SIG-M5 treated with dmso at 0.1 percent for 504 hours (cell line): ENCODE measurements around the gene RS1.
A peak's percentile ranks its signal among the peaks of the same experiment; 100 is the strongest.

ENCODE experiments used
- DNase-seq: peaks from one replicate; lab custom pipeline; 2025; ENCODE audit not compliant: unreplicated experiment; lab: John Stamatoyannopoulos, UW

The RS1 gene

GRCh38 chrX:18668071-18668835 lies 3.7 kb downstream of the RS1 start:
- DNase-seq, result peak; percentile 70

- no peak for DNase-seq
Measured at GRCh38 chrX:18666614-18667013, 5.3 kb downstream of the RS1 start.

GRCh38 chrX:18664947-18665346 lies 7.0 kb downstream of the RS1 start:
- no peak for DNase-seq

- DNase-seq, result no peak
Measured at GRCh38 chrX:18661273-18661672, 10.6 kb downstream of the RS1 start.

GRCh38 chrX:18654875-18655836 lies 16.8 kb downstream of the RS1 start:
- no peak for DNase-seq

- no peak for DNase-seq
Measured at GRCh38 chrX:18652636-18653035, 19.3 kb downstream of the RS1 start.

- no peak for DNase-seq
Measured at GRCh38 chrX:18650662-18651061, 21.2 kb downstream of the RS1 start.

GRCh38 chrX:18649498-18649951 lies 22.4 kb downstream of the RS1 start:
- DNase-seq, result no peak

GRCh38 chrX:18647621-18648020 lies 24.3 kb downstream of the RS1 start:
- no peak for DNase-seq

GRCh38 chrX:18643853-18644252 lies 28.1 kb downstream of the RS1 start:
- DNase-seq, result no peak

GRCh38 chrX:18643243-18643642 lies 28.7 kb downstream of the RS1 start:
- no peak for DNase-seq

- no peak for DNase-seq
Measured at GRCh38 chrX:18640686-18641085, 31.2 kb downstream of the RS1 start.

GRCh38 chrX:18639280-18639679 lies 32.6 kb downstream of the RS1 start:
- DNase-seq, result no peak

GRCh38 chrX:18638398-18638797 lies 33.5 kb downstream of the RS1 start:
- no peak for DNase-seq

- no peak for DNase-seq
Measured at GRCh38 chrX:18630934-18631333, 41.0 kb downstream of the RS1 start.

GRCh38 chrX:18624599-18624998 lies 47.3 kb downstream of the RS1 start:
- no peak for DNase-seq

GRCh38 chrX:18620349-18620748 lies 51.6 kb downstream of the RS1 start:
- peak; percentile 4 for DNase-seq

- no peak for DNase-seq
Measured at GRCh38 chrX:18619288-18619687, 52.6 kb downstream of the RS1 start.

- DNase-seq, result no peak
Measured at GRCh38 chrX:18617407-18617750, 54.5 kb downstream of the RS1 start.

GRCh38 chrX:18616688-18617406 lies 55.1 kb downstream of the RS1 start:
- DNase-seq, result no peak

GRCh38 chrX:18613930-18614639 lies 57.8 kb downstream of the RS1 start:
- no peak for DNase-seq
